Trophoblast cell (in vitro differentiated cells and primary cell): ENCODE data around the gene BICD2. TPM values are rescaled to one million over a fixed set of nuclear protein-coding genes. Genes with fewer than 3 reads are reported as not detected.
"Not testable (repeated sequence)": the region's sequence is repeated elsewhere in the genome, so short reads cannot be mapped to it uniquely, and the experiment has no call there.

Experiments
- DNase-seq, 2 donors: peaks; one replicate each; pipeline ENCODE4 v3.0.0-alpha.2; 2016
- H2AFZ ChIP-seq: 2 replicates; pipeline ENCODE4 v1.6.1; 2013; ENCODE audit warnings: low read length, moderate library complexity, mild to moderate bottlenecking; ENCODE audit not compliant: insufficient read depth, poor library complexity
- H2AK5ac ChIP-seq: 2 replicates; pipeline ENCODE4 v1.6.1; 2013; ENCODE audit warnings: mild to moderate bottlenecking, low read length
- H2BK120ac ChIP-seq: 2 replicates; pipeline ENCODE4 v1.6.1; 2013; ENCODE audit warnings: low read length, mild to moderate bottlenecking, moderate library complexity; ENCODE audit not compliant: insufficient read depth, poor library complexity
- H2BK12ac ChIP-seq: 2 replicates; pipeline ENCODE4 v1.6.1; 2013; ENCODE audit warnings: mild to moderate bottlenecking, low read length, moderate library complexity
- H2BK5ac ChIP-seq: 2 replicates; pipeline ENCODE4 v1.6.1; 2013; ENCODE audit warnings: low read length, low read depth, moderate library complexity, mild to moderate bottlenecking; ENCODE audit not compliant: poor library complexity
- H3K14ac ChIP-seq: 2 replicates; pipeline ENCODE4 v1.6.1; 2013; ENCODE audit warnings: mild to moderate bottlenecking, low read length
- H3K18ac ChIP-seq: 2 replicates; pipeline ENCODE4 v1.6.1; 2013; ENCODE audit warnings: mild to moderate bottlenecking, low read length
- H3K23ac ChIP-seq: 2 replicates; pipeline ENCODE4 v1.6.1; 2013; ENCODE audit warnings: low read length
- H3K27ac ChIP-seq: 2 replicates; pipeline ENCODE4 v1.5.1; 2013; ENCODE audit warnings: low read depth, mild to moderate bottlenecking, inconsistent platforms, low read length, moderate library complexity
- H3K27me3 ChIP-seq: 2 replicates; pipeline ENCODE4 v1.6.1; 2013; ENCODE audit warnings: inconsistent platforms, mild to moderate bottlenecking, low read length, moderate library complexity; ENCODE audit not compliant: insufficient read depth
- H3K36me3 ChIP-seq, 2 experiments: 1 replicate in 1 of 2; 2 replicates in 1 of 2; pipeline ENCODE4 v1.6.1; 2013; ENCODE audit warnings: low read length in 2 of 2, mild to moderate bottlenecking in 2 of 2, moderate library complexity in 1 of 2; ENCODE audit not compliant: insufficient read depth in 2 of 2, control insufficient read depth in 1 of 2
- H3K4ac ChIP-seq: 2 replicates; pipeline ENCODE4 v1.6.1; 2013; ENCODE audit warnings: low read depth, mild to moderate bottlenecking, low read length, moderate library complexity
- H3K4me1 ChIP-seq, 2 experiments: 1 replicate in 1 of 2; 2 replicates in 1 of 2; pipeline ENCODE4 v1.6.1; 2013; ENCODE audit warnings: low read length in 2 of 2, mild to moderate bottlenecking in 2 of 2, moderate library complexity in 1 of 2; ENCODE audit not compliant: insufficient read depth in 2 of 2, control insufficient read depth in 1 of 2
- H3K4me2 ChIP-seq: 2 replicates; pipeline ENCODE4 v1.6.1; 2013; ENCODE audit warnings: inconsistent platforms, mild to moderate bottlenecking, low read length, moderate library complexity
- H3K4me3 ChIP-seq: 2 replicates; pipeline ENCODE4 v1.5.1; 2013; ENCODE audit warnings: mild to moderate bottlenecking, low read depth, low read length, inconsistent platforms
- H3K79me1 ChIP-seq: one replicate; pipeline ENCODE4 v1.6.1; 2013; ENCODE audit warnings: low read length
- H3K79me2 ChIP-seq: 2 replicates; pipeline ENCODE4 v1.6.1; 2013; ENCODE audit warnings: low read length, mild to moderate bottlenecking; ENCODE audit not compliant: control insufficient read depth, insufficient read depth, poor library complexity
- H3K9ac ChIP-seq: 2 replicates; pipeline ENCODE4 v1.6.1; 2013; ENCODE audit warnings: mild to moderate bottlenecking, low read length
- H3K9me3 ChIP-seq: 2 replicates; pipeline ENCODE4 v1.6.1; 2013; ENCODE audit warnings: low read depth, mild to moderate bottlenecking, control low read depth, inconsistent platforms, low read length; ENCODE audit not compliant: insufficient read depth
- H4K12ac ChIP-seq: 2 replicates; pipeline ENCODE4 v1.6.1; 2013; ENCODE audit warnings: low read depth, mild to moderate bottlenecking, low read length, moderate library complexity
- H4K8ac ChIP-seq: 2 replicates; pipeline ENCODE4 v1.6.1; 2013; ENCODE audit warnings: low read depth, mild to moderate bottlenecking, low read length, moderate library complexity
- H4K91ac ChIP-seq: one replicate; pipeline ENCODE4 v1.6.1; 2013; ENCODE audit warnings: low read depth, mild to moderate bottlenecking, low read length, moderate library complexity
- WGBS: extraction: QIAGEN DNeasy Blood & Tissue Kit; methylation state at CpG from one replicate; pipeline ENCODE4 v1.1.7; 2013; ENCODE audit warnings: missing lambda C conversion rate; ENCODE audit not compliant: insufficient read length, insufficient coverage; ENCODE audit errors: extremely low coverage; 5-methylcytosine and 5-hydroxymethylcytosine counted together
- polyA plus RNA-seq: library from polyadenylated mRNA; stranded (reverse); fragments of 200-250 nt; gene quantifications from 2 replicates; pipeline ENCODE4 v1.2.3, GENCODE V29; 2013

Gene BICD2
- 25.7 and 26.4 TPM in 2 replicates for polyA plus RNA-seq

GRCh38 chr9:92764381-92764987, at the start of gene BICD2:
BICD2 (minus strand) TSS chr9:92764833; CDS start chr9:92764744, 89 bp downstream.
- H3K23ac ChIP-seq = no peak within 1 kb of the TSS
- peak within 1 kb of the TSS; percentile 98 for H3K9ac ChIP-seq
- peak within 1 kb of the TSS; percentile 77 for H2BK120ac ChIP-seq
- peak within 1 kb of the TSS; percentile 87 for H3K4me2 ChIP-seq
- H2BK12ac ChIP-seq = no peak within 1 kb of the TSS
- H2AK5ac ChIP-seq = peak within 1 kb of the TSS; percentile 75
- H4K12ac ChIP-seq = peak within 1 kb of the TSS; percentile 99
- peak within 1 kb of the TSS; percentile 91 for H3K4ac ChIP-seq
- H3K9me3 ChIP-seq = no peaks in the 10 kb centered on the region
- peak within 1 kb of the TSS; percentile 96 for H4K8ac ChIP-seq
- peaks cover 14% of the 10 kb centered on the region for H3K79me1 ChIP-seq
- peak within 1 kb of the TSS; percentile 100 for H3K4me3 ChIP-seq
- no CpG with 5 or more reads among the region's 74 CpGs for WGBS
- peaks cover 46% of the 10 kb centered on the region for H3K79me2 ChIP-seq
- H3K4me1 ChIP-seq = peaks cover 13 to 25% of the 10 kb centered on the region in 2 experiments
- H3K27me3 ChIP-seq = no peaks in the 10 kb centered on the region
- peak within 1 kb of the TSS; percentile 98 for H3K14ac ChIP-seq
- peak within 1 kb of the TSS; percentile 99 for H4K91ac ChIP-seq
- DNase-seq = peak in 1 of 2 donors; percentile 98
- H3K18ac ChIP-seq = peak within 1 kb of the TSS; percentile 94
- H3K27ac ChIP-seq = peak within 1 kb of the TSS; percentile 99
- H2BK5ac ChIP-seq = peak within 1 kb of the TSS; percentile 91
- peak within 1 kb of the TSS; percentile 90 for H2AFZ ChIP-seq
- no peaks in the 10 kb centered on the region for H3K36me3 ChIP-seq

DNA sequence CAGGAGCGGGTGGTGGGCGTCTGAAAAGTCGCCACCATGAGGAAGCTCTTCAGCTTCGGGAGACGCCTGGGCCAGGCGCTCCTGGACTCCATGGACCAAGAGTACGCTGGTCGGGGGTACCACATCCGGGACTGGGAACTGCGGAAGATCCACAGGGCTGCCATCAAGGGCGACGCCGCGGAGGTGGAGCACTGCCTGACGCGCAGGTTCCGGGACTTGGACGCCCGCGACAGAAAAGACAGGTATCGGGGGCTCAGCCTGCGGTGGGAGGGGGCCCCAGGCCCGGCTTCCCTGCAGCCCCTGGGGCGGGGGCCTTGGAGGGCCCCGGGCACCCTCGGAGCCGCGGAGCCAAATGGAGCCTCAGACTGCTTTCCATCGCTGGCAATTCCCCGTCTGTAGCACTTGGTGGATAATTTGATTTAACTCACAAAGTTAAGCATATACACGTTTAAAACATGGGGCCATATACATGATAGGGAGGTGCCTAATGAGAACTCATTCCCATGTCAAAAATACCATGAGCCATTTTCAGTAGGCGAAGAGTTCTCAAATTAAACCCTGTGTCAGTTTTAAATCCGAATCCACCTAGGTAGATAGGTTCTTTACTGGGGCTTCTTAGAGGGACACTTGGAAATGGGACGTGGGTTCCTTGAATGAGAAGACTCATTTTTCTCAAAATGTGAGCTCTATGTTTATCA, 45.1 kb upstream of the BICD2 start:
- H2BK12ac ChIP-seq, H3K14ac ChIP-seq, H3K23ac ChIP-seq, H2BK5ac ChIP-seq, H3K4ac ChIP-seq, H3K4me3 ChIP-seq, H3K9me3 ChIP-seq, H2BK120ac ChIP-seq, H2AK5ac ChIP-seq, H3K79me2 ChIP-seq, H3K9ac ChIP-seq, H3K18ac ChIP-seq, H4K8ac ChIP-seq, H4K12ac ChIP-seq, H3K79me1 ChIP-seq, H4K91ac ChIP-seq, H3K36me3 ChIP-seq, H3K27ac ChIP-seq, H2AFZ ChIP-seq: not testable (repeated sequence)
- DNase-seq = peak in 1 of 2 donors; percentile 6
- H3K27me3 ChIP-seq = peaks cover 33% of the 10 kb centered on the region
- peaks cover 6 to 15% of the 10 kb centered on the region in 2 experiments for H3K4me1 ChIP-seq
- peak overlapping the region; percentile 56 for H3K4me2 ChIP-seq
- no CpG with 5 or more reads among the region's 34 CpGs for WGBS

GRCh38 chr9:92808726-92809451, 44.3 kb upstream of the BICD2 start:
- Histone ChIP-seq H3K23ac (no peak overlapping the region), H3K18ac (no peak overlapping the region), H2BK5ac (no peak overlapping the region), H3K79me2 (no peaks in the 10 kb centered on the region), H3K4me3 (no peak overlapping the region), H3K14ac (no peak overlapping the region), H2AFZ (peak overlapping the region; percentile 8), H3K9me3 (peaks cover 9% of the 10 kb centered on the region), H3K4me2 (peak overlapping the region; percentile 56), H2BK120ac (no peak overlapping the region), H3K4me1 (peaks cover 6 to 15% of the 10 kb centered on the region in 2 experiments), H2AK5ac (no peak overlapping the region), H3K27ac (no peak overlapping the region), H3K4ac (no peak overlapping the region), H3K79me1 (no peaks in the 10 kb centered on the region), H4K12ac (no peak overlapping the region), H4K8ac (no peak overlapping the region), H3K9ac (no peak overlapping the region), H4K91ac (no peak overlapping the region), H2BK12ac (no peak overlapping the region), H3K27me3 (peaks cover 33% of the 10 kb centered on the region), H3K36me3 (no peaks in the 10 kb centered on the region)
- no CpG with 5 or more reads among the region's 60 CpGs for WGBS
- peak; percentile 96 to 98 for DNase-seq

DNA sequence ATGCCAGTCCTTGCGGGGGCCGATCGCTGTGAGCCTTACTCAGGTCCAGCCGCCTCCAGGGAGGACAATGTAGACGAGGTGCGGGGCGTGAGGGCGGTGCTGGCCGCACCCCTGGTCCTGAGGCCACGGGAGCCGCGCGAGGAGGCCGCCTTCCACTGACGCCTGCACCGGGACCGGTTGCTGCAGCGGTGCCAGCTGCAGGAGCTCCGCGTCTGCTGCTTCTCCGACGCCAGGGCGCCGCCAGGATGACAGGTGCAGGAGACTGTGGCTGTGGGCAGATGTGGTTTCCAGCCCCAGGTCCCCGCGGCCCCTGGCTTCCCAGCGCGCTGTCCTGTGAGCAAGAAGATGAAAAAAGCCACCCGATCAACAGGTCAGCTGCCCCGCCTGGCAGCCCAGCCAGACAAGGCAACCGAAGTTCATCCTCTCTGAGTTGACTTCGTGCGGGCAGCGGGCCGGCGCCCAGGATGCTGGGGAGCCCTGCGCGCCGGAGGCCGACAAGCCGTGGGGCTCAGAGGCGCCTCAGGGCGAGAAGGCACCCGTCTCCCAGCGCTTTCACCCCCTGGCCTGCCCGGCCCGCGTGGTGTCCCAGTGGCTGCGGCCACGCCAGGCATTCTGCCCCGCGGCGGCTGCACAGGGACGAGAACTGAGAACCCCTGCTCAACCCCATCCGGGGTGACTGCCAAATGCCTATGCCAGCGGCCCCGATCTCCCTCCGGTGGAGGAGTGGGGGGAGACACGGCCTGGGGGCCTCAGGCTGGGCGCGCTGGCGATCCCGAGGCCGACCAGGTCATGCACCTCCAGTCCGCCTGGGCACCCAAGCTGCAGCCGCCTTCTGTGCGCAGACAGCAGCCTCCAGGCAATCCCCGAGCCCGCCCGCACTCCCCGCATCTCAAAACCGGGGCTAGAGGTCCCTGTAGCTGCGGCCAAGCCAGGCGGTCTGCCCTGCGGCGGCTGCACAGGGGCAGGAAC, 43.4 kb upstream of the BICD2 start:
- Histone ChIP-seq H2BK120ac (no peak overlapping the region), H4K91ac (no peak overlapping the region), H2BK12ac (no peak overlapping the region), H2AK5ac (no peak overlapping the region), H4K8ac (no peak overlapping the region), H3K4me2 (peak overlapping the region; percentile 21), H2BK5ac (no peak overlapping the region), H4K12ac (no peak overlapping the region), H3K4me1 (peaks cover 6 to 15% of the 10 kb centered on the region in 2 experiments), H3K36me3 (no peaks in the 10 kb centered on the region), H3K14ac (no peak overlapping the region), H3K27ac (no peak overlapping the region), H3K4ac (no peak overlapping the region), H3K79me2 (no peaks in the 10 kb centered on the region), H3K4me3 (peak overlapping the region; percentile 17), H3K18ac (no peak overlapping the region), H3K9ac (no peak overlapping the region), H3K9me3 (peaks cover 9% of the 10 kb centered on the region), H3K23ac (no peak overlapping the region), H3K27me3 (peaks cover 33% of the 10 kb centered on the region), H2AFZ (no peak overlapping the region), H3K79me1 (no peaks in the 10 kb centered on the region)
- no CpG with 5 or more reads among the region's 76 CpGs for WGBS
- DNase-seq = peak; percentile 63 to 65
